ENCODE measurements around the gene SPTBN4.
A peak's percentile ranks its signal among the peaks of the same experiment; 100 is the strongest.

The SPTBN4 gene

GRCh38 chr19:40420766-40421765 lies 45.7 kb upstream of the SPTBN4 start:
- TF ChIP-seq CTCF (IDR thresholded peaks at IDR 0.05; ENCODE audit: control insufficient read depth, insufficient read depth, low read depth, low read length, missing control alignments) = peak; percentile 99
- peak overlapping the region; percentile 83 for H3K4me3 ChIP-seq (ENCODE audit: control insufficient read depth, low read depth, low read length)
- DNase-seq (ENCODE audit: low read depth) = peak; percentile 62

GRCh38 chr19:40421993-40422747 lies 44.6 kb upstream of the SPTBN4 start:
- TF ChIP-seq CTCF (IDR thresholded peaks at IDR 0.05; ENCODE audit: control insufficient read depth, insufficient read depth, low read depth, low read length, missing control alignments) = no peak
- no peak for DNase-seq (ENCODE audit: low read depth)
- no peak overlapping the region for H3K4me3 ChIP-seq (ENCODE audit: control insufficient read depth, low read depth, low read length)

- no peak overlapping the region for H3K4me3 ChIP-seq (ENCODE audit: control insufficient read depth, low read depth, low read length)
- no peak for TF ChIP-seq CTCF (IDR thresholded peaks at IDR 0.05; ENCODE audit: control insufficient read depth, insufficient read depth, low read depth, low read length, missing control alignments)
- DNase-seq (ENCODE audit: low read depth) = no peak
These were observed 43.8 kb upstream of the SPTBN4 start for GRCh38 chr19:40422748-40423566.

GRCh38 chr19:40423938-40424337 lies 42.9 kb upstream of the SPTBN4 start:
- TF ChIP-seq CTCF (IDR thresholded peaks at IDR 0.05; ENCODE audit: control insufficient read depth, insufficient read depth, low read depth, low read length, missing control alignments) = no peak
- no peak for DNase-seq (ENCODE audit: low read depth)
- peak overlapping the region; percentile 90 for H3K4me3 ChIP-seq (ENCODE audit: control insufficient read depth, low read depth, low read length)

GRCh38 chr19:40424637-40425449 lies 42.0 kb upstream of the SPTBN4 start:
- TF ChIP-seq CTCF (IDR thresholded peaks at IDR 0.05; ENCODE audit: control insufficient read depth, insufficient read depth, low read depth, low read length, missing control alignments) = no peak
- DNase-seq (ENCODE audit: low read depth) = no peak
- H3K4me3 ChIP-seq (ENCODE audit: control insufficient read depth, low read depth, low read length) = peak overlapping the region; percentile 90
